Kidney (tissue), 14 donors: ENCODE measurements around the gene SPNS2. TPM values are rescaled to one million over a fixed set of nuclear protein-coding genes. Genes with fewer than 3 reads are reported as not detected.

ENCODE experiments used
- DNase-seq, 5 donors: peaks; one replicate each; pipeline ENCODE4 v3.0.0-alpha.2; 2013 to 2020
- FAIRE-seq: peaks from 2 replicates; lab custom pipeline; 2012; peaks lifted over from hg19 to GRCh38; lab: Jason Lieb, UNC
- H3K27ac ChIP-seq, 2 donors: one replicate each; pipeline ENCODE4 v1.7.0; 2013; ENCODE audit warnings: low read depth in 2 of 2, low read length in 2 of 2, inconsistent platforms in 1 of 2
- H3K27me3 ChIP-seq: one replicate; pipeline ENCODE4 v1.7.1; 2013; ENCODE audit warnings: low read length, inconsistent platforms; ENCODE audit not compliant: control insufficient read depth, insufficient read depth
- H3K36me3 ChIP-seq, 3 donors: one replicate each; pipeline versions ENCODE4 v1.7.0 to v1.7.1; 2013; ENCODE audit warnings: low read length in 3 of 3, control low read depth in 1 of 3, inconsistent platforms in 1 of 3; ENCODE audit not compliant: insufficient read depth in 3 of 3, control insufficient read depth in 2 of 3
- H3K4me1 ChIP-seq, 3 donors: one replicate each; pipeline versions ENCODE4 v1.7.0 to v1.7.1; 2013; ENCODE audit warnings: low read length in 3 of 3, inconsistent platforms in 1 of 3, low read depth in 1 of 3; ENCODE audit not compliant: control insufficient read depth in 2 of 3, insufficient read depth in 2 of 3
- H3K4me3 ChIP-seq, 3 donors: one replicate each; pipeline versions ENCODE4 v1.7.0 to v1.8.1; 2013; ENCODE audit warnings: low read length in 3 of 3, control low read depth in 1 of 3, inconsistent platforms in 1 of 3
- H3K9ac ChIP-seq, 3 donors: one replicate each; pipeline versions ENCODE4 v1.7.0 to v1.7.1; 2013; ENCODE audit warnings: low read length in 3 of 3, control low read depth in 1 of 3, inconsistent platforms in 1 of 3
- H3K9me3 ChIP-seq, 3 donors: one replicate each; pipeline versions ENCODE4 v1.7.0 to v1.7.1; 2013; ENCODE audit warnings: low read length in 3 of 3, control low read depth in 1 of 3, inconsistent platforms in 1 of 3; ENCODE audit not compliant: control insufficient read depth in 2 of 3, insufficient read depth in 1 of 3
- intact Hi-C: fragments of 100-400 bp; cut with DNase I; formaldehyde crosslinking; loops from one replicate; pipeline ENCODE4 v1.11.1; 2022
- polyA plus RNA-seq: library from polyadenylated mRNA; stranded (reverse); fragments of 350-450 nt; fragmentation: Illumina TruSeq; extraction: RNeasy Lipid Tissue Mini Kit (QIAGEN cat#74804); gene quantifications from one replicate; pipeline ENCODE4 v1.2.3, GENCODE V29; 2014; ENCODE audit warnings: low read depth, low replicate concordance; ENCODE audit not compliant: insufficient read depth
- total RNA-seq: library from RNA; stranded (reverse); fragmentation: NEBNext Ultra II Directional; extraction: Animal tissue kit (Norgen Biotek cat#: 25700); gene quantifications from one replicate; pipeline ENCODE4 v1.2.1, GENCODE V29; 2021
- TF ChIP-seq, protein P1 (sequence below): IDR thresholded peaks from 3 replicates; pipeline ENCODE4 v1.5.1; 2012; ENCODE audit warnings: mild to moderate bottlenecking, moderate library complexity, borderline replicate concordance; ENCODE audit not compliant: insufficient read depth; ENCODE audit errors: extremely low read depth
- donor health status: control.
- donor health status: control.
- donor health status: control.
- donor health status: control.
- donor health status: control.
- donor health status: DM: yes; HTN: yes; CAD: no.
- donor health status: Normal renal cell carcinoma (clear cell type).

The SPNS2 gene
- total and polyA plus RNA-seq, 2 donors from 2014 or later, result 60.5 to 75.1 TPM

DNA sequence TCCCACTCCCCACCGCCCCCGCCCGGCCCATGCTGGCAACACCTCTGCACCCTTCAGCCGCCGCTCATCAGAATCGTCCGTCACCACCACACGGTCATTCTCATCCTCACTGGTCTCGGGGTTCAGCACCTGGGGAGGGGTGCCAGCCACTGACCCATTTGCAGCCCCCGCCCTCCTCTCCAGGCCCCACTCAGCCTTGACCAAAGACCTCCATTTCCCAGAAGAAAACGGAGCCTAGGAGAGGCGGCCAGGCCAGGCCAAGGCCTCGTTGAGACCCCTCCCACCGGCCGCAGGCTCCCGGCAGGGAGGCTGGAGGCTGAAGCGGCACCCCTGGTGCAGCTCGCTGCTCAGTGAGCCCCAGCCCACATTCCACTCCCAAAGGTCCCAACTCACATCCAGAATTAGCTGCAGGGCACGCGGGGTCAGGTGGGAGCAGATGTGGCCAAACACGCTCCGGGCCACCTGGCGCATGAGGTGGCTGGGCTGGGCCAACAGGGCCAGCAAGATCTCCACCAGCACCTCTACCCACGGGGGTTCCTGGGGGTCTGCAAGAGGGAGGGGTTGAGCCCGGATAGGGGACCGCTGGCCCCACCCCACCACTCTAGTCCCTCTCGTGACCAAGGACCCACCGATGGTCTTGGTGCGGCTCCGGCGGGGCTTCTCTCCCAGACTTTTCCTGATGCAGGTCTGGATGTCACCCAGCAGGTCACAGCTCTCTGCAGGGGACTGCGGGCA lies 46.7 kb downstream of the SPNS2 start:
- H3K27ac ChIP-seq, result no peak overlapping the region
- peaks cover 0 to under 1% (median 0%) of the 10 kb centered on the region in 3 donors for H3K4me1 ChIP-seq
- intact Hi-C loops, result no loop called here
- DNase-seq, result peak in 1 of 5 donors; percentile 54
- H3K4me3 ChIP-seq, result no peak overlapping the region
- FAIRE-seq, result no peak
- no peaks in the 10 kb centered on the region for H3K27me3 ChIP-seq
- TF ChIP-seq, protein P1, sequence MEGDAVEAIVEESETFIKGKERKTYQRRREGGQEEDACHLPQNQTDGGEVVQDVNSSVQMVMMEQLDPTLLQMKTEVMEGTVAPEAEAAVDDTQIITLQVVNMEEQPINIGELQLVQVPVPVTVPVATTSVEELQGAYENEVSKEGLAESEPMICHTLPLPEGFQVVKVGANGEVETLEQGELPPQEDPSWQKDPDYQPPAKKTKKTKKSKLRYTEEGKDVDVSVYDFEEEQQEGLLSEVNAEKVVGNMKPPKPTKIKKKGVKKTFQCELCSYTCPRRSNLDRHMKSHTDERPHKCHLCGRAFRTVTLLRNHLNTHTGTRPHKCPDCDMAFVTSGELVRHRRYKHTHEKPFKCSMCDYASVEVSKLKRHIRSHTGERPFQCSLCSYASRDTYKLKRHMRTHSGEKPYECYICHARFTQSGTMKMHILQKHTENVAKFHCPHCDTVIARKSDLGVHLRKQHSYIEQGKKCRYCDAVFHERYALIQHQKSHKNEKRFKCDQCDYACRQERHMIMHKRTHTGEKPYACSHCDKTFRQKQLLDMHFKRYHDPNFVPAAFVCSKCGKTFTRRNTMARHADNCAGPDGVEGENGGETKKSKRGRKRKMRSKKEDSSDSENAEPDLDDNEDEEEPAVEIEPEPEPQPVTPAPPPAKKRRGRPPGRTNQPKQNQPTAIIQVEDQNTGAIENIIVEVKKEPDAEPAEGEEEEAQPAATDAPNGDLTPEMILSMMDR, result no peak
- H3K9ac ChIP-seq, result no peak overlapping the region
- peaks cover 0 to 21% (median 10%) of the 10 kb centered on the region in 3 donors for H3K36me3 ChIP-seq
- no peaks in the 10 kb centered on the region for H3K9me3 ChIP-seq

DNA sequence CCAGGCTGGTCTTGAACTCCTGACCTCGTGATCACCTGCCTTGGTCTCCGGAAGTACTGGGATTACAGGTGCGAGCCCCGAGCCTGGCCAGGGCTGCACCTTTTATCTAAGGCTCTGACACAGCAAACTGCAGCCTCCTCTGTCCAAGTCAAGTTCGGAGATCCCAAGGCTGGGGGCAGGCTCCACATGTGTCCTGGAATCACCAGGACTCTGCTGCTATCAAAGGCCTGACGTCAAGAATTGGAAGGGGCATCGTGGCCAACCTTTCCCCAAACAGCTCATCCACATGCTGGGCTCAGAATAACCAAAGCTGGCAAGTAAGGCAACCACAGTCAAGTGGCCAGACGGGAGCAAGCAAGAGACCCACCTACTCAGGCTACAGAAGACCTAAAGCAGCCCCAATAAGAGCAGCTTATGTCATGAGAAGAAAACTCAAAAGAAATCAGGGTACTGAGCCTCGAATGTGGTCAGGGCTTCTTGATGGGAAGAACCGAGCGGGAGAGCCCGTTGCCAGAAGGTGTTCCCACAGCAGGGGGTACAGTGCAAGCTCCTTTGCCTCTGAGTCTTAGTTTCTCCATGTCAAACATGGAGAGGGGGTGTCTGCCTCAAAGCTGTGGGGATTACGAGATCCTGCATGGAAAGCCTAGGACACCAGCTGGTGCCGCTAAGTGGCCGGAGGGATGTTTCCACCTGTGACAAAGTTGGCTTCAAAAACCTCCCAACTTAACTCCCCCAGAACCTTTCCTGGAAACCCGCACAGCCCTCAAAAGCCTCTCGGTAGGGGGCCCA lies 48.6 kb downstream of the SPNS2 start:
- no peak for DNase-seq
- H3K4me3 ChIP-seq, result no peak overlapping the region
- no peak overlapping the region for H3K9ac ChIP-seq
- H3K4me1 ChIP-seq, result no peaks in the 10 kb centered on the region
- no peaks in the 10 kb centered on the region for H3K9me3 ChIP-seq
- TF ChIP-seq, protein P1, result no peak
- FAIRE-seq, result no peak
- H3K27ac ChIP-seq, result no peak overlapping the region
- H3K27me3 ChIP-seq, result no peaks in the 10 kb centered on the region
- intact Hi-C loops, result no loop called here
- H3K36me3 ChIP-seq, result peaks cover 0 to 27% (median 10%) of the 10 kb centered on the region in 3 donors

GRCh38 chr17:4548061-4548461 lies 49.4 kb downstream of the SPNS2 start:
- no peak for FAIRE-seq
- peak in 1 of 5 donors; percentile 65 for DNase-seq

More at GRCh38 chr17:4548061-4548461, 49.4 kb downstream of the SPNS2 start:
- Histone ChIP-seq H3K27me3 (no peaks in the 10 kb centered on the region), H3K4me3 (no peak overlapping the region), H3K36me3 (peaks cover 0 to 27% (median 11%) of the 10 kb centered on the region in 3 donors), H3K9ac (no peak overlapping the region), H3K4me1 (no peaks in the 10 kb centered on the region), H3K9me3 (no peaks in the 10 kb centered on the region), H3K27ac (no peak overlapping the region)
- intact Hi-C loops, result no loop called here
- TF ChIP-seq, protein P1, result no peak
